Psoas muscle (tissue), 8 donors: ENCODE data around the gene GRAP2. TPM values are rescaled to one million over a fixed set of nuclear protein-coding genes. Genes with fewer than 3 reads are reported as not detected.
A peak's percentile ranks its signal among the peaks of the same experiment; 100 is the strongest.
"Not testable (repeated sequence)": the region's sequence is repeated elsewhere in the genome, so short reads cannot be mapped to it uniquely, and the experiment has no call there.

Source experiments
- ATAC-seq, 4 donors: fragments of 200-7000 bp; cut with Tn5 transposase; one replicate each; pipeline ENCODE4 v1.9.1; 2020; ENCODE audit warnings: moderate library complexity in 3 of 4, mild to moderate bottlenecking in 2 of 4
- DNase-seq, 2 donors: peaks; one replicate each; pipeline ENCODE4 v3.0.0-alpha.2; 2020
- H3K27ac ChIP-seq: fragments of 200-600 bp; one replicate; pipeline ENCODE4 v1.8.0; 2022
- H3K27me3 ChIP-seq, 3 donors: fragments of 200-600 bp in 1 of 3; one replicate each; pipeline versions ENCODE4 v1.6.1 to v1.8.0; 2013 to 2022; ENCODE audit warnings: low read length in 2 of 3, mild to moderate bottlenecking in 2 of 3, moderate library complexity in 1 of 3; ENCODE audit not compliant: insufficient read depth in 3 of 3
- H3K36me3 ChIP-seq, 2 donors: fragments of 200-600 bp in 1 of 2; one replicate each; pipeline versions ENCODE4 v1.6.1 to v1.8.0; 2013 to 2022; ENCODE audit warnings: low read depth in 1 of 2, mild to moderate bottlenecking in 1 of 2, moderate library complexity in 1 of 2; ENCODE audit not compliant: insufficient read depth in 1 of 2
- H3K4me1 ChIP-seq: fragments of 200-600 bp; one replicate; pipeline ENCODE4 v1.8.0; 2022
- H3K4me3 ChIP-seq: fragments of 200-600 bp; one replicate; pipeline ENCODE4 v1.8.0; 2022; ENCODE audit warnings: mild to moderate bottlenecking
- H3K9me3 ChIP-seq: fragments of 200-600 bp; one replicate; pipeline ENCODE4 v1.8.0; 2022
- WGBS, 3 donors: extraction: QIAGEN DNeasy Blood & Tissue Kit; methylation state at CpG; one replicate each; pipeline versions ENCODE4 v1.1.6 to v1.1.7; 2013; 5-methylcytosine and 5-hydroxymethylcytosine counted together
- intact Hi-C, 2 donors: fragments of 100-400 bp; cut with DNase I; formaldehyde crosslinking; loops; one replicate each; pipeline versions ENCODE4 v1.11.0 to v1.14.2; 2022
- polyA plus RNA-seq, 3 donors: library from polyadenylated mRNA; stranded (reverse); fragments of 200-250 nt; gene quantifications; one replicate each; pipeline ENCODE4 v1.2.3, GENCODE V29; 2013
- total RNA-seq, 4 donors: library from RNA; stranded (reverse); fragmentation: NEBNext Ultra II Directional in 2 of 4; extraction: Animal tissue kit (Norgen Biotek cat#: 25700) in 2 of 4; gene quantifications; one replicate each; pipeline versions ENCODE4 v1.2.1 to v1.2.4, GENCODE V29; 2021 to 2023
- TF ChIP-seq, protein P1 (sequence below): fragments of 200-600 bp; IDR thresholded peaks from one replicate; pipeline ENCODE4 v1.8.0; 2022; ENCODE audit warnings: antibody characterized with exemption
- donor health status: healthy with polysubstance abuse.
- donor health status: DM: no; HTN: no; CAD: no; lungs with moderate emphysema.
- donor health status: Bipolar disorder and iron deficiency.
- donor health status: healthy.
- donor health status: DM: yes; HTN: yes; CAD: no.
- donor health status: DM: no; HTN: no; CAD: no.
- donor health status: DM: no; HTN: no; CAD: no.
- donor health status: DM: yes; HTN: yes; CAD: no.

GRAP2 gene
- total and polyA plus RNA-seq, 7 donors, result 0.18 to 0.88 (median 0.33) TPM

DNA sequence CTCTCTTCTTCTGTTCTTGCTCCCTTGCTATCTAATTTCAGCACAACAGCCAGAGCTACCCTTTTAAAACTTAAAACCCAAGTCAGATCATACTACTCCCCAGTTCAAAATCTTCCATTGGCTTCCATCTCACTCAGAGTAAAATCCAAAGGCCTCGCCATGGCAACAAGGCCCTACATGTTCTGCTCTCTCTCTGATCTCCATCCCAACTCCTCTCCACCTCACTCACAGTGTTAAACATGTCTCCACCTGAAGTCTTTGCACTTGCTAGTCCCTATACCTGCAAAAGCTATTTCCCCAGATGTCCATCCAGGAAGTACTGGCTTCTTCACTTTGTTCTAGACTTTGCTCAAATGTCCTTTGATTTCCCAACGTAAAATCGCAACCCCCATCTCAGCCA, 3.0 kb upstream of the GRAP2 start:
- Histone ChIP-seq H3K9me3 (no peaks in the 10 kb centered on the region), H3K36me3 (no peaks in the 10 kb centered on the region), H3K4me1 (no peaks in the 10 kb centered on the region), H3K27ac (no peak overlapping the region), H3K27me3 (peaks cover 0 to 8% (median 0%) of the 10 kb centered on the region in 3 donors), H3K4me3 (no peak overlapping the region)
- no peak for DNase-seq
- intact Hi-C loops, result no loop called here
- no peak for ATAC-seq
- WGBS, 3 donors, result 85 to 91% (median 90%) methylated on average over 3 of the region's 3 CpGs
- TF ChIP-seq, protein P1, sequence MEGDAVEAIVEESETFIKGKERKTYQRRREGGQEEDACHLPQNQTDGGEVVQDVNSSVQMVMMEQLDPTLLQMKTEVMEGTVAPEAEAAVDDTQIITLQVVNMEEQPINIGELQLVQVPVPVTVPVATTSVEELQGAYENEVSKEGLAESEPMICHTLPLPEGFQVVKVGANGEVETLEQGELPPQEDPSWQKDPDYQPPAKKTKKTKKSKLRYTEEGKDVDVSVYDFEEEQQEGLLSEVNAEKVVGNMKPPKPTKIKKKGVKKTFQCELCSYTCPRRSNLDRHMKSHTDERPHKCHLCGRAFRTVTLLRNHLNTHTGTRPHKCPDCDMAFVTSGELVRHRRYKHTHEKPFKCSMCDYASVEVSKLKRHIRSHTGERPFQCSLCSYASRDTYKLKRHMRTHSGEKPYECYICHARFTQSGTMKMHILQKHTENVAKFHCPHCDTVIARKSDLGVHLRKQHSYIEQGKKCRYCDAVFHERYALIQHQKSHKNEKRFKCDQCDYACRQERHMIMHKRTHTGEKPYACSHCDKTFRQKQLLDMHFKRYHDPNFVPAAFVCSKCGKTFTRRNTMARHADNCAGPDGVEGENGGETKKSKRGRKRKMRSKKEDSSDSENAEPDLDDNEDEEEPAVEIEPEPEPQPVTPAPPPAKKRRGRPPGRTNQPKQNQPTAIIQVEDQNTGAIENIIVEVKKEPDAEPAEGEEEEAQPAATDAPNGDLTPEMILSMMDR, result no peak

- TF ChIP-seq, protein P1, result no peak
- DNase-seq, result no peak
- no peaks in the 10 kb centered on the region for H3K9me3 ChIP-seq
- ATAC-seq, result peak in 1 of 4 donors; percentile 35
- intact Hi-C loops, result no loop called here
- WGBS, 3 donors, result 33 to 59% (median 35%) methylated on average over 2 of the region's 2 CpGs
- no peak overlapping the region for H3K4me3 ChIP-seq
- no peak overlapping the region for H3K27ac ChIP-seq
- H3K27me3 ChIP-seq, result peaks cover 0 to 14% (median 0%) of the 10 kb centered on the region in 3 donors
- no peaks in the 10 kb centered on the region for H3K4me1 ChIP-seq
- H3K36me3 ChIP-seq, result no peaks in the 10 kb centered on the region
Observed at GRCh38 chr22:39898997-39899396, 1.9 kb upstream of the GRAP2 start.

- H3K4me3 ChIP-seq, result no peak overlapping the region
- WGBS, 3 donors, result 77 to 83% (median 81%) methylated on average over 8 of the region's 8 CpGs
- H3K27me3 ChIP-seq, result peaks cover 0 to 14% (median 4%) of the 10 kb centered on the region in 3 donors
- no peaks in the 10 kb centered on the region for H3K36me3 ChIP-seq
- H3K9me3 ChIP-seq, result no peaks in the 10 kb centered on the region
- DNase-seq (no peak), ATAC-seq (no peak)
- TF ChIP-seq, protein P1, result no peak
- no peaks in the 10 kb centered on the region for H3K4me1 ChIP-seq
- intact Hi-C loops, result no loop called here
- no peak overlapping the region for H3K27ac ChIP-seq
Observed at GRCh38 chr22:39901565-39902146, 772 bp downstream of the GRAP2 start.

DNA sequence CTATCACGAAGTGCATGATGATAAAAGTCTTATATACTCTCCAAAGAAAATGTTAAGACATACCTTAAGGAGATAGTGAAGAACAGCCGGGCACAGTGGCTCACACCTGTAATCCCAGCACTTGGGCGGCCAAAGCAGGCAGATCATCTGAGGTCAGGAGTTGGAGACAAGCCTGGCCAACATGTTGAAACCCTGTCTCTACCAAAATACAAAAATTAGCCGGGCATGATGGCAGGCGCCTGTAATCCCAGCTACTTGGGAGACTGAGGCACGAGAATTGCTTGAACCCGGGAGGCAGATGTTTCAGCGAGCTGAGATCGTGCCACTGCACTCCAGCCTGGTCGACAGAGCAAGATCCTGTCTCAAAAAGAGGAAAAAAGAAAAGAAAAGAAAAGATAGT, 3.1 kb downstream of the GRAP2 start:
- H3K4me3 ChIP-seq, ATAC-seq, H3K9me3 ChIP-seq, H3K36me3 ChIP-seq, DNase-seq, intact Hi-C loops, H3K4me1 ChIP-seq, H3K27ac ChIP-seq: not testable (repeated sequence)
- peaks cover 2 to 17% (median 7%) of the 10 kb centered on the region in 3 donors for H3K27me3 ChIP-seq
- 85 to 91% (median 90%) methylated on average over 10 of the region's 10 CpGs for WGBS, 3 donors

DNA sequence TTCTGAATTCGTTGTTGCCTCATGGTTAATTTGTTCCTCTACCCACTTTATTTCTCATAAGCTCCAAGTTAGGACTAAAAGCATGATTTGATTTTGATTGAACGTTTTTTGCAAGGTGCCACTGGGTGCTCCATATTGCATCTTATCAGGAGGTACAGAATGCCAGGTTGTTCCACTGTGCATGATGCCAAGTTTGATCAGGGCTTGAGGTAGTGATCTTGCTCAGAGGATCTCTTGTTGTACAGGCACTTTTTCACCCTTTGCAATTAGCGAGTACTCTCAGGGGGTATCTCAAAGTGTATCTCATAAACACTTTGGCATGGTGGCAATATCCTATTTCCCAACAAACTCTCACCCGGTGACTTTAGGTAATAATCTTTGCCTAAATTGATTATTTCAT, 4.0 kb downstream of the GRAP2 start:
- no peak overlapping the region for H3K4me3 ChIP-seq
- H3K9me3 ChIP-seq, result no peaks in the 10 kb centered on the region
- TF ChIP-seq, protein P1, result no peak
- no peak overlapping the region for H3K27ac ChIP-seq
- no peak for ATAC-seq
- peaks cover 2 to 20% (median 7%) of the 10 kb centered on the region in 3 donors for H3K27me3 ChIP-seq
- intact Hi-C loops, result no loop called here
- 83 to 86% (median 85%) methylated on average over 4 of the region's 4 CpGs for WGBS, 3 donors
- H3K36me3 ChIP-seq, result no peaks in the 10 kb centered on the region
- DNase-seq, result no peak
- H3K4me1 ChIP-seq, result no peaks in the 10 kb centered on the region
